ENCODE data around the gene TPPP.
A peak's percentile ranks its signal among the peaks of the same experiment; 100 is the strongest.

Gene TPPP

GRCh38 chr5:652023-652515 is 41.1 kb downstream of the TPPP start:
- H3K79me2 ChIP-seq (ENCODE audit: control insufficient read depth, insufficient read depth, low read length, unreplicated experiment) = no peaks in the 10 kb centered on the region
- no peak overlapping the region for H2AFZ ChIP-seq (ENCODE audit: low read length, unreplicated experiment)
- peaks cover 17% of the 10 kb centered on the region; the same call in 1 of the 2 replicates for H3K36me3 ChIP-seq (ENCODE audit: insufficient read depth, low read length)
- H3K4me3 ChIP-seq (ENCODE audit: low read depth, low read length) = no peak overlapping the region
- peaks cover 3% of the 10 kb centered on the region for H3K4me1 ChIP-seq (ENCODE audit: control insufficient read depth, insufficient read depth, low read length, unreplicated experiment)
- no peak overlapping the region for H3K27ac ChIP-seq (ENCODE audit: low read depth, low read length)
- H3K27me3 ChIP-seq (ENCODE audit: insufficient read depth, low read length) = no peaks in the 10 kb centered on the region

- no peak overlapping the region for H3K27ac ChIP-seq (ENCODE audit: low read depth, low read length)
- H3K36me3 ChIP-seq (ENCODE audit: insufficient read depth, low read length) = peaks cover 22% of the 10 kb centered on the region; the same call in 1 of the 2 replicates
- no peak overlapping the region for H3K4me3 ChIP-seq (ENCODE audit: low read depth, low read length)
- H3K27me3 ChIP-seq (ENCODE audit: insufficient read depth, low read length) = no peaks in the 10 kb centered on the region
- H3K4me1 ChIP-seq (ENCODE audit: control insufficient read depth, insufficient read depth, low read length, unreplicated experiment) = peaks cover 3% of the 10 kb centered on the region
- H3K79me2 ChIP-seq (ENCODE audit: control insufficient read depth, insufficient read depth, low read length, unreplicated experiment) = no peaks in the 10 kb centered on the region
- H2AFZ ChIP-seq (ENCODE audit: low read length, unreplicated experiment) = no peak overlapping the region
These were observed 41.7 kb downstream of the TPPP start for GRCh38 chr5:651296-652022.

- Histone ChIP-seq H3K27ac (ENCODE audit: low read depth, low read length) (no peak overlapping the region), H3K27me3 (ENCODE audit: insufficient read depth, low read length) (no peaks in the 10 kb centered on the region), H3K4me3 (ENCODE audit: low read depth, low read length) (no peak overlapping the region), H3K4me1 (ENCODE audit: control insufficient read depth, insufficient read depth, low read length, unreplicated experiment) (no peaks in the 10 kb centered on the region), H2AFZ (ENCODE audit: low read length, unreplicated experiment) (no peak overlapping the region), H3K79me2 (ENCODE audit: control insufficient read depth, insufficient read depth, low read length, unreplicated experiment) (no peaks in the 10 kb centered on the region), H3K36me3 (ENCODE audit: insufficient read depth, low read length) (peaks cover 39% of the 10 kb centered on the region)
These were observed 45.4 kb downstream of the TPPP start for GRCh38 chr5:647727-648126.

- Histone ChIP-seq H3K4me3 (ENCODE audit: low read depth, low read length) (no peak overlapping the region), H3K36me3 (ENCODE audit: insufficient read depth, low read length) (peaks cover 39% of the 10 kb centered on the region)
These were observed 45.8 kb downstream of the TPPP start for GRCh38 chr5:647311-647710.

GRCh38 chr5:646396-647201 is 46.6 kb downstream of the TPPP start:
- H3K4me3 ChIP-seq (ENCODE audit: low read depth, low read length) = no peak overlapping the region
- no peak overlapping the region for H3K27ac ChIP-seq (ENCODE audit: low read depth, low read length)
- peaks cover 39% of the 10 kb centered on the region for H3K36me3 ChIP-seq (ENCODE audit: insufficient read depth, low read length)
- H3K27me3 ChIP-seq (ENCODE audit: insufficient read depth, low read length) = no peaks in the 10 kb centered on the region
- H3K4me1 ChIP-seq (ENCODE audit: control insufficient read depth, insufficient read depth, low read length, unreplicated experiment) = no peaks in the 10 kb centered on the region
- H2AFZ ChIP-seq (ENCODE audit: low read length, unreplicated experiment) = no peak overlapping the region
- H3K79me2 ChIP-seq (ENCODE audit: control insufficient read depth, insufficient read depth, low read length, unreplicated experiment) = no peaks in the 10 kb centered on the region

More at GRCh38 chr5:647311-647710, 45.8 kb downstream of the TPPP start:
- Histone ChIP-seq H3K27me3 (ENCODE audit: insufficient read depth, low read length) (no peaks in the 10 kb centered on the region), H3K79me2 (ENCODE audit: control insufficient read depth, insufficient read depth, low read length, unreplicated experiment) (no peaks in the 10 kb centered on the region), H3K27ac (ENCODE audit: low read depth, low read length) (no peak overlapping the region), H3K4me1 (ENCODE audit: control insufficient read depth, insufficient read depth, low read length, unreplicated experiment) (no peaks in the 10 kb centered on the region), H2AFZ (ENCODE audit: low read length, unreplicated experiment) (no peak overlapping the region)

GRCh38 chr5:645421-645820 is 47.7 kb downstream of the TPPP start:
- no peaks in the 10 kb centered on the region for H3K27me3 ChIP-seq (ENCODE audit: insufficient read depth, low read length)
- no peak overlapping the region for H3K4me3 ChIP-seq (ENCODE audit: low read depth, low read length)
- no peaks in the 10 kb centered on the region for H3K79me2 ChIP-seq (ENCODE audit: control insufficient read depth, insufficient read depth, low read length, unreplicated experiment)
- no peak overlapping the region for H3K27ac ChIP-seq (ENCODE audit: low read depth, low read length)
- no peaks in the 10 kb centered on the region for H3K4me1 ChIP-seq (ENCODE audit: control insufficient read depth, insufficient read depth, low read length, unreplicated experiment)
- peaks cover 40% of the 10 kb centered on the region for H3K36me3 ChIP-seq (ENCODE audit: insufficient read depth, low read length)
- no peak overlapping the region for H2AFZ ChIP-seq (ENCODE audit: low read length, unreplicated experiment)

- H2AFZ ChIP-seq (ENCODE audit: low read length, unreplicated experiment) = no peak overlapping the region
- no peak overlapping the region for H3K27ac ChIP-seq (ENCODE audit: low read depth, low read length)
- no peaks in the 10 kb centered on the region for H3K27me3 ChIP-seq (ENCODE audit: insufficient read depth, low read length)
- H3K79me2 ChIP-seq (ENCODE audit: control insufficient read depth, insufficient read depth, low read length, unreplicated experiment) = no peaks in the 10 kb centered on the region
- H3K36me3 ChIP-seq (ENCODE audit: insufficient read depth, low read length) = peaks cover 44% of the 10 kb centered on the region
- H3K4me3 ChIP-seq (ENCODE audit: low read depth, low read length) = no peak overlapping the region
- no peaks in the 10 kb centered on the region for H3K4me1 ChIP-seq (ENCODE audit: control insufficient read depth, insufficient read depth, low read length, unreplicated experiment)
These were observed 48.2 kb downstream of the TPPP start for GRCh38 chr5:644971-645370.

- Histone ChIP-seq H3K36me3 (ENCODE audit: insufficient read depth, low read length) (peaks cover 44% of the 10 kb centered on the region), H3K79me2 (ENCODE audit: control insufficient read depth, insufficient read depth, low read length, unreplicated experiment) (no peaks in the 10 kb centered on the region), H3K27me3 (ENCODE audit: insufficient read depth, low read length) (no peaks in the 10 kb centered on the region), H3K27ac (ENCODE audit: low read depth, low read length) (no peak overlapping the region), H2AFZ (ENCODE audit: low read length, unreplicated experiment) (no peak overlapping the region), H3K4me1 (ENCODE audit: control insufficient read depth, insufficient read depth, low read length, unreplicated experiment) (no peaks in the 10 kb centered on the region), H3K4me3 (ENCODE audit: low read depth, low read length) (peak overlapping the region; percentile 61)
These were observed 48.6 kb downstream of the TPPP start for GRCh38 chr5:644509-644908.

- Histone ChIP-seq H3K36me3 (ENCODE audit: insufficient read depth, low read length) (peaks cover 44% of the 10 kb centered on the region), H3K4me3 (ENCODE audit: low read depth, low read length) (peak overlapping the region; percentile 61), H3K27ac (ENCODE audit: low read depth, low read length) (no peak overlapping the region), H2AFZ (ENCODE audit: low read length, unreplicated experiment) (no peak overlapping the region), H3K27me3 (ENCODE audit: insufficient read depth, low read length) (no peaks in the 10 kb centered on the region), H3K79me2 (ENCODE audit: control insufficient read depth, insufficient read depth, low read length, unreplicated experiment) (no peaks in the 10 kb centered on the region), H3K4me1 (ENCODE audit: control insufficient read depth, insufficient read depth, low read length, unreplicated experiment) (no peaks in the 10 kb centered on the region)
These were observed 49.3 kb downstream of the TPPP start for GRCh38 chr5:643811-644271.

GRCh38 chr5:643351-643801 is 49.8 kb downstream of the TPPP start:
- H3K27ac ChIP-seq (ENCODE audit: low read depth, low read length) = no peak overlapping the region
- no peaks in the 10 kb centered on the region for H3K27me3 ChIP-seq (ENCODE audit: insufficient read depth, low read length)

More at GRCh38 chr5:643351-643801, 49.8 kb downstream of the TPPP start:
- Histone ChIP-seq H2AFZ (ENCODE audit: low read length, unreplicated experiment) (no peak overlapping the region), H3K4me3 (ENCODE audit: low read depth, low read length) (no peak overlapping the region), H3K79me2 (ENCODE audit: control insufficient read depth, insufficient read depth, low read length, unreplicated experiment) (no peaks in the 10 kb centered on the region), H3K4me1 (ENCODE audit: control insufficient read depth, insufficient read depth, low read length, unreplicated experiment) (no peaks in the 10 kb centered on the region), H3K36me3 (ENCODE audit: insufficient read depth, low read length) (peaks cover 44% of the 10 kb centered on the region)

Data from ACC112 (cell line).